ENCODE measurements around the gene NPB.

GRCh38 chr17:81916234-81917001 is 14.4 kb downstream of the NPB start:
- TF ChIP-seq CTCF (IDR thresholded peaks at IDR 0.05; ENCODE audit: low read length) (no peak), EZH2phosphoT487 (IDR thresholded peaks at IDR 0.05; ENCODE audit: low read length) (no peak)
